Stomach (tissue), 9 donors: ENCODE data around the gene SLC7A5. TPM values are rescaled to one million over a fixed set of nuclear protein-coding genes. Genes with fewer than 3 reads are reported as not detected.

Experiments used
- DNase-seq, 2 donors: peaks; one replicate each; pipeline versions ENCODE4 v3.0.0 to v3.0.0-alpha.2; 2013 to 2019
- H3K27ac ChIP-seq, 5 donors: fragments of 200-600 bp in 4 of 5; sonication (generic) in 4 of 5; one replicate each; pipeline ENCODE4 v1.5.1; 2013 to 2019; ENCODE audit warnings: mild to moderate bottlenecking in 1 of 5, moderate library complexity in 1 of 5
- H3K27me3 ChIP-seq, 3 donors: fragments of 200-600 bp; sonication (generic); one replicate each; pipeline ENCODE4 v1.5.1; 2017 to 2019; ENCODE audit warnings: mixed run types in 1 of 3
- H3K36me3 ChIP-seq, 4 donors: fragments of 200-600 bp; sonication (generic); 1 replicate in 3 of 4; 2 replicates in 1 of 4; pipeline ENCODE4 v1.5.1; 2016 to 2019
- H3K4me1 ChIP-seq, 4 donors: fragments of 200-600 bp; sonication (generic); one replicate each; pipeline ENCODE4 v1.5.1; 2016 to 2019
- H3K4me3 ChIP-seq, 4 donors: fragments of 200-600 bp; sonication (generic) in 3 of 4; one replicate each; pipeline ENCODE4 v1.5.1; 2016 to 2019; ENCODE audit warnings: mild to moderate bottlenecking in 1 of 4
- H3K9me3 ChIP-seq, 4 donors: fragments of 200-600 bp; sonication (generic); one replicate each; pipeline ENCODE4 v1.5.1; 2016 to 2019
- EP300 ChIP-seq: sonication (generic); formaldehyde crosslinking; IDR thresholded peaks from one replicate; pipeline ENCODE4 v1.6.1; 2017; ENCODE audit warnings: antibody characterized with exemption
- POLR2A ChIP-seq, 4 donors: fragments of 450-650 bp; IDR thresholded peaks; one replicate each; pipeline ENCODE4 v1.6.1; 2016; ENCODE audit warnings: antibody characterized with exemption in 4 of 4, control low read depth in 2 of 4, mild to moderate bottlenecking in 1 of 4, moderate library complexity in 1 of 4
- POLR2AphosphoS5 ChIP-seq, 3 donors: sonication (generic); formaldehyde crosslinking; IDR thresholded peaks; one replicate each; pipeline ENCODE4 v1.6.1; 2016; ENCODE audit warnings: antibody characterized with exemption in 3 of 3
- WGBS, 5 donors: extraction: QIAGEN DNeasy Blood & Tissue Kit in 3 of 5; methylation state at CpG; one replicate each; pipeline versions ENCODE4 v1.1.5 to v1.1.7; 2013 to 2018; 5-methylcytosine and 5-hydroxymethylcytosine counted together
- intact Hi-C: fragments of 100-400 bp; cut with DNase I; formaldehyde crosslinking; loops from one replicate; pipeline ENCODE4 v1.15.1; 2023; ENCODE audit warnings: low total_unique reads
- polyA plus RNA-seq, 3 donors: library from polyadenylated mRNA; stranded (reverse); fragments of 200-250 nt; gene quantifications; one replicate each; pipeline ENCODE4 v1.2.3, GENCODE V29; 2013
- total RNA-seq, 5 donors: library from RNA; depleted of rRNA; stranded (reverse); fragments of >200 nt; gene quantifications; one replicate each; pipeline versions ENCODE4 v1.1.0 to v1.2.3, GENCODE V29; 2014 to 2016
- TF ChIP-seq, protein P1 (sequence below), 7 experiments: fragments of 450-650 bp in 4 of 7; fragments of 200-600 bp in 3 of 7; sonication (generic) in 3 of 7; IDR thresholded peaks; one replicate each; pipeline ENCODE4 v1.5.1; 2016 to 2019; ENCODE audit warnings: antibody characterized with exemption in 7 of 7, control low read depth in 2 of 7, mild to moderate bottlenecking in 1 of 7
- donor health status: healthy with polysubstance abuse.
- donor health status: Bipolar disorder and iron deficiency.
- donor health status: healthy.

SLC7A5 gene
- total and polyA plus RNA-seq, 8 donors = 1.4 to 74.8 (median 10.0) TPM

DNA sequence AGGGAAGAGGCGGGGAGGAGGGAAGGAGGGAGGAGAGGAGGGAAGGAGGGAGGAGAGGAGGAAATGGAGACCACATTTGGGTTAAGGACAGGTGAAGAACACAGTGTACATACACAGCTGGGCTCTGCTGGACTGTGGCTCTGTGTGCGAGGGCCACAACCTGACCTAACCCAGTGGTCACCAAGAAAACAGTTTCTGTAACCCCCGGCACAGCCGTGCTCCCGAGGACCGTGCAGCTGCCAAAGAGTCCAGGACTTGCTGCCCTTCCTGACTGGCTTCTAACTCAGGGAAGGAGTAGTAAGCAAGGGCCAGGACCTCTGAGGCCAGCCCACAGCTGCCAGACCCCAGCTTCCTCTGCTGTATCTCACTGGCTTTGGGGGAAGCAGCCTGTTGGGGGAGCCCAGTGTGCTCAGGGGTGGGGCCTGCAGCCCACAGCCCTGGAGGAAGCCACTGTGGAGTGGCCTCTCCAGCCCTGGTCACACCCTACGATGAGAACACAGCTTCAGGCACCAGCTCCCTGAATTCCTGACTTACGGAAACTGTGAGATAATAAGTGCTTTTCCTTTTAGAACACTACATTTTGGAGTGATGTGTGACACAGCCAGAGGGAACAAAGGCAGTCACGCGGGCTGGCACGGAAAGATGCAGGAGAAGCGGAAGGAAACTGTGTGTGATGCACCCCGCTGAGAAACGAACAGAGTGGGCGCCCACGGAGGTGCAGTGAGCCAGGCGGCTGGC lies 32.3 kb downstream of the SLC7A5 start:
- DNase-seq = peak in 1 of 2 donors; percentile 62
- Histone ChIP-seq H3K4me3 (no peak overlapping the region), H3K36me3 (peaks cover 53 to 98% (median 84%) of the 10 kb centered on the region in 4 donors), H3K4me1 (peaks cover 9 to 51% (median 47%) of the 10 kb centered on the region in 4 donors), H3K9me3 (no peaks in the 10 kb centered on the region), H3K27ac (peak overlapping the region in 3 of 5 donors; percentile 3 to 86 (median 67)), H3K27me3 (no peaks in the 10 kb centered on the region)
- no peak for TF ChIP-seq EP300
- TF ChIP-seq, protein P1, sequence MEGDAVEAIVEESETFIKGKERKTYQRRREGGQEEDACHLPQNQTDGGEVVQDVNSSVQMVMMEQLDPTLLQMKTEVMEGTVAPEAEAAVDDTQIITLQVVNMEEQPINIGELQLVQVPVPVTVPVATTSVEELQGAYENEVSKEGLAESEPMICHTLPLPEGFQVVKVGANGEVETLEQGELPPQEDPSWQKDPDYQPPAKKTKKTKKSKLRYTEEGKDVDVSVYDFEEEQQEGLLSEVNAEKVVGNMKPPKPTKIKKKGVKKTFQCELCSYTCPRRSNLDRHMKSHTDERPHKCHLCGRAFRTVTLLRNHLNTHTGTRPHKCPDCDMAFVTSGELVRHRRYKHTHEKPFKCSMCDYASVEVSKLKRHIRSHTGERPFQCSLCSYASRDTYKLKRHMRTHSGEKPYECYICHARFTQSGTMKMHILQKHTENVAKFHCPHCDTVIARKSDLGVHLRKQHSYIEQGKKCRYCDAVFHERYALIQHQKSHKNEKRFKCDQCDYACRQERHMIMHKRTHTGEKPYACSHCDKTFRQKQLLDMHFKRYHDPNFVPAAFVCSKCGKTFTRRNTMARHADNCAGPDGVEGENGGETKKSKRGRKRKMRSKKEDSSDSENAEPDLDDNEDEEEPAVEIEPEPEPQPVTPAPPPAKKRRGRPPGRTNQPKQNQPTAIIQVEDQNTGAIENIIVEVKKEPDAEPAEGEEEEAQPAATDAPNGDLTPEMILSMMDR (IDR thresholded peaks at IDR 0.05) = no peak
- TF ChIP-seq POLR2AphosphoS5 (IDR thresholded peaks at IDR 0.05) = no peak
- TF ChIP-seq POLR2A (IDR thresholded peaks at IDR 0.05) = no peak
- WGBS, 5 donors = 68 to 90% (median 80%) methylated on average over 15 to 17 of the region's 17 CpGs
- intact Hi-C loops = no loop called here

DNA sequence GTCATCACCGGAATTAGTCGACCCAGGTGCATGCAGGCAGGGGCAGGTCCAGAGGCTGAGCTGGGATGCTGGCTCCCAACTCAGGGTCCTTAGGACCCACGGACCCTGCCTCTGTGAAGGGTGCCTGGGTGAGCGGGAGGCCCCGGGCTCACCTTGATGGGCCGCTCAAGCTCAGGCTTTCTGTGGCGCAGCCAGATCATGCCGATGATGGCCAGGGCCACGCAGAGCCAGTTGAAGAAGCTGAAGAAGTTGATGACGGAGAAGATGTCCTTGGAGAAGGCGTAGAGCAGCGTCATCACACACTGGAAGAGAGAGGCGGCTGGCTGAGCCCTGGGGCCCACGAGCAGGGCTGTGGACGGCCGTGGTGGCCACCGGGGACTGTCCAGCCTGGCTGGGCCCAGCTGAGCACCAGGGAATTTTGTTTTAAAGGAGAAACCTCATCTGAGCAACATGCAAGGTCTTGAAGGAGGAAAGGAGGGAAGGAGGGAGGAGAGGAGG lies 32.9 kb downstream of the SLC7A5 start:
- WGBS, 5 donors = 89 to 96% (median 94%) methylated on average over 10 to 17 of the region's 17 CpGs
- peak overlapping the region in 3 of 5 donors; percentile 3 to 86 (median 67) for H3K27ac ChIP-seq
- peaks cover 53 to 98% (median 88%) of the 10 kb centered on the region in 4 donors for H3K36me3 ChIP-seq
- DNase-seq = no peak
- H3K9me3 ChIP-seq = no peaks in the 10 kb centered on the region
- intact Hi-C loops = no loop called here
- no peaks in the 10 kb centered on the region for H3K27me3 ChIP-seq
- H3K4me3 ChIP-seq = no peak overlapping the region
- peaks cover 9 to 46% (median 40%) of the 10 kb centered on the region in 4 donors for H3K4me1 ChIP-seq
- TF ChIP-seq, protein P1 (IDR thresholded peaks at IDR 0.05) = no peak
- no peak for TF ChIP-seq POLR2AphosphoS5 (IDR thresholded peaks at IDR 0.05)
- no peak for TF ChIP-seq EP300
- TF ChIP-seq POLR2A (IDR thresholded peaks at IDR 0.05) = no peak

DNA sequence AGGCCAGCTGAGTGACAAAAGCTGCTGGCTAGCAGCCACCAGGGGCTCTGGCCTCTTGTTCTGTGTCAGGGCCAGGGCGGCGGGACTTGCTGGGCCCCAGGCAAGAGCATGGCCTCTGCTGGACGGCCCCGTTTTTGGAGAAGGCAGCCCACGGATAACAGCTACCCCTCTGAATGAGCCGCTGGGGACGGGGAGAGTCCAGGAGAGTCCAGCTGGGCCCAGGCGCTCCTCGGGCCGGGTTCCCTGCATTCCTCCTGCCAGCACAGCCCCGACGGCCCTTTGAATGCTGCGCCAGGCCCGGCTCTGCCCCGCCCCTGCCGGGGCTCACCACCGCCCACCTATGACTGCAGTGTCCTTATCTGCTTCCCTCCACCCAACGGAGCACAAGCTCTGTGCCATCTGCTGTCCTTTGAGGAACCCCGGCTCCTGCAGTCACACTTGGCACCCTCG lies 33.4 kb downstream of the SLC7A5 start:
- H3K36me3 ChIP-seq = peaks cover 56 to 98% (median 90%) of the 10 kb centered on the region in 4 donors
- WGBS, 5 donors = 54 to 84% (median 67%) methylated on average over 11 to 20 of the region's 20 CpGs

More for the DNA sequence above, 33.4 kb downstream of the SLC7A5 start:
- H3K9me3 ChIP-seq = no peaks in the 10 kb centered on the region
- H3K27me3 ChIP-seq = no peaks in the 10 kb centered on the region
- no peak for DNase-seq
- TF ChIP-seq POLR2AphosphoS5 (IDR thresholded peaks at IDR 0.05) (no peak), EP300 (no peak), POLR2A (IDR thresholded peaks at IDR 0.05) (no peak)
- TF ChIP-seq, protein P1 (IDR thresholded peaks at IDR 0.05) = no peak
- no peak overlapping the region for H3K4me3 ChIP-seq
- H3K4me1 ChIP-seq = peaks cover 9 to 42% (median 37%) of the 10 kb centered on the region in 4 donors
- peak overlapping the region in 1 of 5 donors; percentile 86 for H3K27ac ChIP-seq
- intact Hi-C loops = no loop called here
